Breast epithelium (tissue), 4 donors: Measurements from ENCODE around the gene MAN1A2. TPM values are rescaled to one million over a fixed set of nuclear protein-coding genes. Genes with fewer than 3 reads are reported as not detected.

Experiments
- DNase-seq, 2 donors: peaks; one replicate each; pipeline ENCODE4 v3.0.0-alpha.2; 2019; ENCODE audit warnings: low spot score in 2 of 2
- H3K27ac ChIP-seq, 2 donors: fragments of 200-600 bp; sonication (generic) in 1 of 2; one replicate each; pipeline ENCODE4 v1.5.1; 2016 to 2019; ENCODE audit warnings: mild to moderate bottlenecking in 1 of 2
- H3K27me3 ChIP-seq, 2 donors: fragments of 200-600 bp; sonication (generic) in 1 of 2; one replicate each; pipeline versions ENCODE4 v1.5.1 to v1.6.0; 2017 to 2019; ENCODE audit warnings: control low read depth in 1 of 2, mild to moderate bottlenecking in 1 of 2
- H3K36me3 ChIP-seq: fragments of 200-600 bp; one replicate; pipeline ENCODE4 v1.5.1; 2019
- H3K4me1 ChIP-seq, 2 donors: fragments of 200-600 bp; sonication (generic); one replicate each; pipeline ENCODE4 v1.5.1; 2016 to 2019; ENCODE audit warnings: control low read depth in 1 of 2
- H3K4me3 ChIP-seq, 3 donors: fragments of 200-600 bp; sonication (generic); 1 replicate in 2 of 3; 2 replicates in 1 of 3; pipeline ENCODE4 v1.5.1; 2016 to 2019; ENCODE audit warnings: mild to moderate bottlenecking in 3 of 3, moderate library complexity in 2 of 3
- H3K9me3 ChIP-seq, 2 donors: fragments of 200-600 bp; sonication (generic) in 1 of 2; one replicate each; pipeline ENCODE4 v1.5.1; 2016 to 2019; ENCODE audit warnings: control low read depth in 1 of 2
- CTCF ChIP-seq, 3 donors: fragments of 450-650 bp; IDR thresholded peaks; one replicate each; pipeline ENCODE4 v1.5.1; 2016 to 2017; ENCODE audit warnings: antibody characterized with exemption in 3 of 3, mild to moderate bottlenecking in 3 of 3, moderate library complexity in 3 of 3
- POLR2A ChIP-seq: fragments of 450-650 bp; IDR thresholded peaks from one replicate; pipeline ENCODE4 v1.6.1; 2016; ENCODE audit warnings: antibody characterized with exemption, mild to moderate bottlenecking, moderate library complexity
- POLR2AphosphoS5 ChIP-seq, 3 donors: sonication (generic); formaldehyde crosslinking; IDR thresholded peaks; one replicate each; pipeline ENCODE4 v1.6.1; 2017; ENCODE audit warnings: antibody characterized with exemption in 3 of 3
- intact Hi-C: fragments of 100-400 bp; cut with DNase I; formaldehyde crosslinking; loops from one replicate; pipeline ENCODE4 v1.15.1; 2023; ENCODE audit warnings: low total_unique reads
- total RNA-seq, 3 donors: library from RNA; depleted of rRNA; stranded (reverse); fragments of >200 nt; gene quantifications; one replicate each; pipeline ENCODE4 v1.1.0, GENCODE V29; 2016

Gene MAN1A2
- total RNA-seq, 3 donors from 2014 or later, result 40.2 to 52.8 (median 43.3) TPM

GRCh38 chr1:117398957-117399356 lies 31.7 kb downstream of the MAN1A2 start:
- Histone ChIP-seq H3K27me3 (no peaks in the 10 kb centered on the region), H3K27ac (no peak overlapping the region), H3K36me3 (no peaks in the 10 kb centered on the region), H3K9me3 (no peaks in the 10 kb centered on the region), H3K4me1 (no peaks in the 10 kb centered on the region), H3K4me3 (no peak overlapping the region)
- no peak for TF ChIP-seq CTCF (IDR thresholded peaks at IDR 0.05)
- TF ChIP-seq POLR2AphosphoS5 (IDR thresholded peaks at IDR 0.05), result no peak
- no peak for TF ChIP-seq POLR2A
- no peak for DNase-seq
- intact Hi-C loops, result no loop called here

DNA sequence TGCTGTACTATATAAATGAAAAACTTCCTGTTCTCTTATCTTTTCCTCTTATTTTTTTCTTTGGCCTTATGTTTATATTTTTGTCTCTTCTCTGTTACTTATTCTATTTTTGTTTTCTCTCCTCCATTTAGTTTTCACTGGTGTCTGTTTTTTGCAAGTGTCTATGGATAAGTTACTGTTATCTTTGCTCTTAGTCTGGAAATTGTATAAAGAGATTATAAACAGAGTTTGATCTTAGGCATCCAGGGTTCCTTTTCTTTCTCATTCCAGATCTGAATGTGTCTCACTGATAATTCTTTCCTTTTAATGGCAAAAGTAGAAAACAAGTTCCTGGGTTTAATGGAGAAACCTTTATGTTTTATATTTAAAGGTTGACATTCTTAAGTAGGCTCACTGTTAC lies 34.5 kb downstream of the MAN1A2 start:
- H3K36me3 ChIP-seq, result no peaks in the 10 kb centered on the region
- intact Hi-C loops, result no loop called here
- no peak overlapping the region for H3K27ac ChIP-seq
- no peak overlapping the region for H3K4me3 ChIP-seq
- TF ChIP-seq POLR2AphosphoS5 (IDR thresholded peaks at IDR 0.05), result no peak
- no peak for TF ChIP-seq POLR2A
- TF ChIP-seq CTCF (IDR thresholded peaks at IDR 0.05), result no peak
- no peak for DNase-seq
- H3K27me3 ChIP-seq, result no peaks in the 10 kb centered on the region
- H3K9me3 ChIP-seq, result no peaks in the 10 kb centered on the region
- no peaks in the 10 kb centered on the region for H3K4me1 ChIP-seq

- Histone ChIP-seq H3K27me3 (no peaks in the 10 kb centered on the region), H3K9me3 (no peaks in the 10 kb centered on the region), H3K36me3 (no peaks in the 10 kb centered on the region), H3K4me1 (no peaks in the 10 kb centered on the region), H3K4me3 (no peak overlapping the region), H3K27ac (no peak overlapping the region)
- TF ChIP-seq CTCF (IDR thresholded peaks at IDR 0.05) (no peak), POLR2AphosphoS5 (IDR thresholded peaks at IDR 0.05) (no peak), POLR2A (no peak)
- DNase-seq, result no peak
- intact Hi-C loops, result no loop called here
These were observed 36.3 kb downstream of the MAN1A2 start for GRCh38 chr1:117403597-117403996.

DNA sequence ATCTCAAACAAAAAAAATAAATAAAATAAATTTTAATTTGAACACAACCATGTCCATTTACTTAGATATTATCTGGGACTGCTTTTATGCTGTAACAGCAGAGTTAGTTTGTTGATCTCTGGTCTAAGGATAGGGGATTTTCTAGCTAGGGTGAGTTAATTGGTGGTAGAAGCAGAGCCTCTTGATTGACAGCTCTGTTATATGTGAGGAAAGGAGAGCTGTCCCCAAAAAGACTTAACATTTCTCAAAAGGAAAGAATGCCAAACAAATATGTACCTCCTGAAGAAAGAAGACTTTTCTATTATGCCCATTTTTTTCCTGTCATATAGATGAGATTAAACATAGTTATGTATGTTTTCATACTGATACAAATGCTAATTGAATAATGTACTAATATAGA lies 37.8 kb downstream of the MAN1A2 start:
- no peak for DNase-seq
- Histone ChIP-seq H3K4me3 (no peak overlapping the region), H3K36me3 (no peaks in the 10 kb centered on the region), H3K9me3 (no peaks in the 10 kb centered on the region), H3K27ac (no peak overlapping the region), H3K4me1 (no peaks in the 10 kb centered on the region), H3K27me3 (no peaks in the 10 kb centered on the region)
- intact Hi-C loops, result no loop called here
- TF ChIP-seq POLR2A, result no peak
- no peak for TF ChIP-seq POLR2AphosphoS5 (IDR thresholded peaks at IDR 0.05)
- TF ChIP-seq CTCF (IDR thresholded peaks at IDR 0.05), result no peak

- H3K4me3 ChIP-seq, result no peak overlapping the region
- H3K27ac ChIP-seq, result no peak overlapping the region
- DNase-seq, result no peak
- H3K9me3 ChIP-seq, result no peaks in the 10 kb centered on the region
- TF ChIP-seq CTCF (IDR thresholded peaks at IDR 0.05) (no peak), POLR2A (no peak), POLR2AphosphoS5 (IDR thresholded peaks at IDR 0.05) (no peak)
- intact Hi-C loops, result no loop called here
- H3K27me3 ChIP-seq, result no peaks in the 10 kb centered on the region
- H3K36me3 ChIP-seq, result no peaks in the 10 kb centered on the region
- H3K4me1 ChIP-seq, result no peaks in the 10 kb centered on the region
These were observed 45.2 kb downstream of the MAN1A2 start for GRCh38 chr1:117412472-117412871.
